HepG2 (cell line): ENCODE data around the gene MATK. TPM values are rescaled to one million over a fixed set of nuclear protein-coding genes. Genes with fewer than 3 reads are reported as not detected.
A peak's percentile ranks its signal among the peaks of the same experiment; 100 is the strongest.

Experiments
- ATAC-seq: fragments of 200-7000 bp; cut with Tn5 transposase; 3 replicates; pipeline ENCODE4 v1.9.1; 2020; ENCODE audit warnings: mild to moderate bottlenecking, moderate library complexity
- BruUV-seq: library from RNA; stranded (reverse); fragments of 400-500 nt; replicated peaks from 2 replicates; lab custom pipeline; 2021; lab: Mats Ljungman, UMichigan
- CTCF ChIA-PET: fragments of 300-600 bp; formaldehyde crosslinking; extraction: SDS; loops from one replicate; lab custom pipeline; 2021; ENCODE audit warnings: low total read pairs, inconsistent platforms, low intra/inter-chr PET ratio; lab: Yijun Ruan, JAX
- POLR2A ChIA-PET: fragments of 350-600 bp; sonication (Branson Sonifier 250); formaldehyde crosslinking; loops from one replicate; lab custom pipeline; 2020; ENCODE audit warnings: antibody characterized with exemption, inconsistent platforms; lab: Yijun Ruan, JAX
- DNase-seq: peaks from one replicate; pipeline ENCODE4 v3.0.0-alpha.2; 2015; ENCODE audit warnings: low spot score
- FAIRE-seq: peaks from 3 replicates; lab custom pipeline; 2011; peaks lifted over from hg19 to GRCh38; lab: Jason Lieb, UNC
- H2AFZ ChIP-seq: one replicate; pipeline ENCODE4 v1.6.1; 2011; ENCODE audit warnings: low read length, inconsistent platforms
- H3K27ac ChIP-seq: fragments of 300-600 bp; 3 replicates; pipeline ENCODE4 v1.8.0; 2011; ENCODE audit warnings: mixed run types, mild to moderate bottlenecking, mixed read lengths, low read length, inconsistent platforms; ENCODE audit not compliant: insufficient read depth; ENCODE audit errors: extremely low read length
- H3K27me3 ChIP-seq, 2 experiments: fragments of 200-600 bp in 1 of 2; 2 replicates in 1 of 2; 3 replicates in 1 of 2; pipeline versions ENCODE4 v1.6.0 to v1.8.0; 2011; ENCODE audit warnings: low read length in 2 of 2, mild to moderate bottlenecking in 2 of 2, moderate library complexity in 2 of 2, inconsistent platforms in 1 of 2; ENCODE audit not compliant: insufficient read depth in 2 of 2, control insufficient read depth in 1 of 2
- H3K36me3 ChIP-seq, 2 experiments: fragments of 200-600 bp in 1 of 2; replicated peaks in 1 of 2; 2 replicates in 1 of 2; 3 replicates in 1 of 2; pipeline versions ENCODE4 v1.5.1 to v1.8.0; 2011; ENCODE audit warnings: low read length in 2 of 2, inconsistent platforms in 1 of 2; ENCODE audit not compliant: insufficient read depth in 2 of 2, control insufficient read depth in 1 of 2
- H3K4me1 ChIP-seq: 2 replicates; pipeline ENCODE4 v1.5.1; 2012; ENCODE audit warnings: low read length, inconsistent platforms; ENCODE audit not compliant: insufficient read depth
- H3K4me2 ChIP-seq: 2 replicates; pipeline ENCODE4 v1.6.0; 2011; ENCODE audit warnings: low read depth, low read length, inconsistent platforms
- H3K4me3 ChIP-seq, 3 experiments: fragments of 200-600 bp in 1 of 3; sonication (generic), shearing (Covaris generic) in 1 of 3; replicated peaks in 1 of 3; 2 replicates each; pipeline ENCODE4 v1.5.1; 2011 to 2016; ENCODE audit warnings: low read length in 3 of 3, inconsistent platforms in 2 of 3, low read depth in 2 of 3, mild to moderate bottlenecking in 2 of 3, control low read depth in 1 of 3, mixed read lengths in 1 of 3; ENCODE audit not compliant: insufficient read depth in 1 of 3
- H3K79me2 ChIP-seq: one replicate; pipeline ENCODE4 v1.6.1; 2011; ENCODE audit warnings: low read length, inconsistent platforms; ENCODE audit not compliant: insufficient read depth
- H3K9ac ChIP-seq: 2 replicates; pipeline ENCODE4 v1.6.0; 2011; ENCODE audit warnings: mild to moderate bottlenecking, low read depth, low read length, inconsistent platforms; ENCODE audit not compliant: insufficient read depth
- H3K9me3 ChIP-seq: 2 replicates; pipeline ENCODE4 v1.5.1; 2012; ENCODE audit warnings: mild to moderate bottlenecking, low read length
- H4K20me1 ChIP-seq: 2 replicates; pipeline ENCODE4 v1.6.0; 2011; ENCODE audit warnings: inconsistent platforms, mild to moderate bottlenecking, low read length, moderate library complexity; ENCODE audit not compliant: insufficient read depth
- ADNP ChIP-seq: sonication (generic); formaldehyde crosslinking; IDR thresholded peaks from 2 replicates; pipeline ENCODE4 v1.4.0; 2020; ENCODE audit warnings: missing genetic modification reagents
- ARNT2 ChIP-seq: sonication (generic); formaldehyde crosslinking; IDR thresholded peaks from 2 replicates; pipeline ENCODE4 v1.8.0; 2022; ENCODE audit warnings: mild to moderate bottlenecking, low read depth, missing genetic modification reagents, moderate library complexity
- DNMT3B ChIP-seq: conservative IDR thresholded peaks from 2 replicates; pipeline ENCODE4 v1.6.1; 2016; ENCODE audit warnings: missing biosample characterization, control low read depth
- KDM1A ChIP-seq: IDR thresholded peaks from 2 replicates; pipeline ENCODE4 v1.6.1; 2016; ENCODE audit warnings: missing compliant biosample characterization
- TGIF2 ChIP-seq: IDR thresholded peaks from 2 replicates; pipeline ENCODE4 v1.6.1; 2016; ENCODE audit warnings: control low read depth, missing compliant biosample characterization
- ZMYM3 ChIP-seq: sonication (generic); formaldehyde crosslinking; IDR thresholded peaks from 2 replicates; pipeline ENCODE4 v1.5.1; 2020; ENCODE audit warnings: mild to moderate bottlenecking, missing genetic modification reagents
- ZNF629 ChIP-seq: sonication (generic); formaldehyde crosslinking; conservative IDR thresholded peaks from 2 replicates; pipeline ENCODE4 v1.5.0; 2020; ENCODE audit warnings: missing genetic modification reagents
- WGBS: methylation state at CpG from one replicate; pipeline ENCODE4 v1.1.6; 2017; ENCODE audit warnings: low lambda C conversion rate; 5-methylcytosine and 5-hydroxymethylcytosine counted together
- in situ Hi-C: cut with HindIII; loops from 2 replicates; pipeline ENCODE4 v1.10.0; 2017; ENCODE audit warnings: low pct_unique_long_range_greater_than_20kb; ENCODE audit not compliant: extremely low pct_ligation_motif_present
- intact Hi-C: fragments of 100-400 bp; cut with micrococcal nuclease; formaldehyde crosslinking; loops from one replicate; pipeline ENCODE4 v1.10.0; 2022; ENCODE audit not compliant: unreplicated experiment
- polyA plus RNA-seq, 8 experiments: library from polyadenylated mRNA; depleted of rRNA in 3 of 8; stranded (reverse) in 7 of 8; unstranded in 1 of 8; fragments of >200 nt; fragmentation: Illumina TruSeq in 4 of 8; extraction: Trizol in 4 of 8; gene quantifications; 2 replicates each; pipeline versions ENCODE4 v1.2.1 to v1.2.3, GENCODE V29; 2011 to 2016; ENCODE audit warnings: low read depth in 4 of 8, missing spikeins in 1 of 8, mixed read lengths in 1 of 8; ENCODE audit not compliant: insufficient read depth in 1 of 8
- total RNA-seq, 5 experiments: library from RNA; depleted of rRNA; stranded (reverse); fragments of >200 nt; fragmentation: Illumina TruSeq; extraction: Trizol; gene quantifications; 2 replicates each; pipeline ENCODE4 v1.2.3, GENCODE V29; 2016; ENCODE audit warnings: low read depth in 1 of 5
- TF ChIP-seq, protein P1 (sequence below): IDR thresholded peaks from 2 replicates; pipeline ENCODE4 v1.6.1; 2018; ENCODE audit warnings: missing genetic modification reagents, mild to moderate bottlenecking, missing compliant biosample characterization
- TF ChIP-seq, protein P2 (sequence below): sonication (generic); formaldehyde crosslinking; IDR thresholded peaks from 2 replicates; pipeline ENCODE4 v1.5.0; 2020; ENCODE audit warnings: mild to moderate bottlenecking, missing genetic modification reagents

MATK gene
- total and polyA plus RNA-seq, 2 of the 13 experiments (the other 11 are each of a cell fraction or from before 2014, with no cell fraction given): 0.09 TPM; not detected in 1

DNA sequence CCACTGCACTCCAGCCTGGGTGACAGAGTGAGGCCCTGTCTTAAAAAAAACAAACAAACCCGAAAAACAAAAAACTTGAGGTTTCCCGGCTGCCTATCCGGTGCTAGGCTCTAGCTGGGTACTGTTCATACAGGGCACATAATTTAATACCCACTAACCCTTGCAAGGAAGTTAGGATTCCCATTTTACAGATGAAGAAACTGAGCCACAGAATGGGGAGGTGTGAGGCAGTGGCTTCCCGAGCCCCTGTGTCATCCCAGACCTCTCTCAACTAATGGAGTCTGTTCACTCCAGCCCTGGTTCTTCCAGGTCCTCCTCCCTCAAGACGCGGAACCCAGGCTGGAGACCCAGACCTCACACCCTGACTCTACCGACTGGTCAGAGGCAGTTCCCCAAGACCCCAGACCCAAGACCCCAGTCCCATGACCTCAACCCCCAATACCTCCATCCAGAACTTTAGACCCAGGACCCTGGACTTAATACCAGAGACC lies 25.3 kb downstream of the MATK start:
- Histone ChIP-seq H2AFZ (no peak overlapping the region), H3K79me2 (peaks cover 12% of the 10 kb centered on the region), H3K27ac (peak overlapping the region; percentile 89), H3K9ac (peak overlapping the region; percentile 93), H3K4me2 (peak overlapping the region; percentile 88), H4K20me1 (no peaks in the 10 kb centered on the region), H3K27me3 (no peaks in the 10 kb centered on the region; a peak in 1 of 5 replicates), H3K4me1 (peaks cover 17% of the 10 kb centered on the region), H3K9me3 (no peaks in the 10 kb centered on the region), H3K4me3 (peak overlapping the region; percentile 84 to 99 (median 90)), H3K36me3 (peaks cover 3 to 14% of the 10 kb centered on the region in 2 experiments; a peak in 3 of 5 replicates)
- ATAC-seq (no peak), DNase-seq (no peak), FAIRE-seq (no peak)
- ChIA-PET POLR2A (interaction anchor here (0.6 to 0.8 kb wide), 2 partner anchors 38 to 486 kb away, joined by 3 read pairs; partner anchors contain the start of gene YJU2), CTCF (no interaction called here)
- intact Hi-C loops (loop anchor here (10.0 kb wide), 1 partner anchor 56 kb away; the partner anchor contains the start of genes PIP5K1C and TJP3), in situ Hi-C loops (no loop called here)
- 26% methylated on average over 7 of the region's 7 CpGs for WGBS
- TSS peak; percentile 72 for BruUV-seq
- TF ChIP-seq ZNF629 (CRISPR knock-in tag) (peak; percentile 97), ZMYM3 (CRISPR knock-in tag) (peak; percentile 83), TGIF2 (no peak), ARNT2 (CRISPR knock-in tag) (no peak), DNMT3B (CRISPR knock-in tag) (no peak), KDM1A (peak; percentile 48; the same call in 1 of the 2 replicates), ADNP (CRISPR knock-in tag) (peak; percentile 75; the same call in 1 of the 2 replicates)
- TF ChIP-seq, protein P1, sequence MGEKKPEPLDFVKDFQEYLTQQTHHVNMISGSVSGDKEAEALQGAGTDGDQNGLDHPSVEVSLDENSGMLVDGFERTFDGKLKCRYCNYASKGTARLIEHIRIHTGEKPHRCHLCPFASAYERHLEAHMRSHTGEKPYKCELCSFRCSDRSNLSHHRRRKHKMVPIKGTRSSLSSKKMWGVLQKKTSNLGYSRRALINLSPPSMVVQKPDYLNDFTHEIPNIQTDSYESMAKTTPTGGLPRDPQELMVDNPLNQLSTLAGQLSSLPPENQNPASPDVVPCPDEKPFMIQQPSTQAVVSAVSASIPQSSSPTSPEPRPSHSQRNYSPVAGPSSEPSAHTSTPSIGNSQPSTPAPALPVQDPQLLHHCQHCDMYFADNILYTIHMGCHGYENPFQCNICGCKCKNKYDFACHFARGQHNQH (CRISPR knock-in tag): 0 out of 2 replicates have a peak, but pooled peaks have one; percentile 4
- TF ChIP-seq, protein P2, sequence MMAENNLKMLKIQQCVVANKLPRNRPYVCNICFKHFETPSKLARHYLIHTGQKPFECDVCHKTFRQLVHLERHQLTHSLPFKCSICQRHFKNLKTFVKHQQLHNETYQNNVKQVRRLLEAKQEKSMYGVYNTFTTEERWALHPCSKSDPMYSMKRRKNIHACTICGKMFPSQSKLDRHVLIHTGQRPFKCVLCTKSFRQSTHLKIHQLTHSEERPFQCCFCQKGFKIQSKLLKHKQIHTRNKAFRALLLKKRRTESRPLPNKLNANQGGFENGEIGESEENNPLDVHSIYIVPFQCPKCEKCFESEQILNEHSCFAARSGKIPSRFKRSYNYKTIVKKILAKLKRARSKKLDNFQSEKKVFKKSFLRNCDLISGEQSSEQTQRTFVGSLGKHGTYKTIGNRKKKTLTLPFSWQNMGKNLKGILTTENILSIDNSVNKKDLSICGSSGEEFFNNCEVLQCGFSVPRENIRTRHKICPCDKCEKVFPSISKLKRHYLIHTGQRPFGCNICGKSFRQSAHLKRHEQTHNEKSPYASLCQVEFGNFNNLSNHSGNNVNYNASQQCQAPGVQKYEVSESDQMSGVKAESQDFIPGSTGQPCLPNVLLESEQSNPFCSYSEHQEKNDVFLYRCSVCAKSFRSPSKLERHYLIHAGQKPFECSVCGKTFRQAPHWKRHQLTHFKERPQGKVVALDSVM (CRISPR knock-in tag): peak; percentile 32; the same call in 1 of the 2 replicates
